ENCODE results near the gene KRT83.

KRT83 gene

GRCh38 chr12:52367876-52368275 lies 46.7 kb upstream of the KRT83 start:
- Histone ChIP-seq H3K36me3 (ENCODE audit: insufficient read depth) (no peaks in the 10 kb centered on the region), H3K4me1 (ENCODE audit: low read depth, poor library complexity, severe bottlenecking) (no peaks in the 10 kb centered on the region), H2AFZ (ENCODE audit: low read depth) (no peak overlapping the region), H3K4me2 (no peak overlapping the region), H3K27me3 (ENCODE audit: insufficient read depth, low read depth) (peaks cover 91% of the 10 kb centered on the region), H3K4me3 (IDR thresholded peaks at IDR 0.05; ENCODE audit: insufficient read depth, low read depth, low read length) (no peak overlapping the region), H4K20me1 (ENCODE audit: insufficient read depth) (no peaks in the 10 kb centered on the region), H3K27ac (no peak overlapping the region), H3K79me2 (ENCODE audit: insufficient read depth, low read depth) (no peaks in the 10 kb centered on the region), H3K9ac (no peak overlapping the region)
- TF ChIP-seq CTCF (conservative IDR thresholded peaks at IDR 0.05; ENCODE audit: low read depth, low read length), result no peak

DNA sequence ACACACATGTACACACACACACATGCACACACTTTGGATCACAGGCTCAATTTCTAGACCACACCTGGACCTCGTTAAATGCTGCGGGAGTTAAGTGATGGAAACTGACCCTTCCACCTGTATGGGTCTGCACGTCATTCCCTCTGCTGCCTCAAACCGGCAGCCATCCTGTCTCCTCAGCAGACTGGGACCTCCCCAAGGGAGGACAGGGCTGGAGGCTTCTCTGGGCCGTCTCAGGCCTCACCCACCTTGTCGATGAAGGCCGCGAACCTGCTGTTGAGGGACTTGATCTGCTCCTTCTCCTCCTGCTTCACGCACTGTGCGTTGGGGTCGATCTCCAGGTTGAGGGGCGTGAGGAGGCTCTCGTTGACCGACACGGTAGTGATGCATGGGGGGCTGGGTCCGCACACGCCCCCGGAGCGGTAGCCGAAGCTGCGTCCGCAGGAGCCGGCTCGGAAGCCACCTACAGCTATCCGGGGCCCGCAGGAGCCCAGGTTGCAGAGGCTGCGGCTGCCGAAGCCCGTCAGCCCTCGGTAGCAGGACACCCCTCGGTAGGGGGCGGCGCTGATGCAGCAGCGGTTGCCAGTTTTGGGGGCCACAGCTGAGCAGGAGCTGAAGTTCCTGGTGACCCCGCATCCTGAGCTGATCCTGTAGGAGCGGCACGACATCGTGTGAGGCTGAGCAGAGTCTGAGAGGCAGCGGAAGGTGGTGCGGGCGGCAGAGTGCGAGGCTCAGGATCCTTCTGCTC lies 45.7 kb upstream of the KRT83 start, which contains the start of gene KRT85:
Gene KRT85, minus strand, starts transcription at position 744 of the 748 bp plus-strand sequence. Its CDS starts 76 bp downstream, at position 668.
- TF ChIP-seq CTCF (conservative IDR thresholded peaks at IDR 0.05; ENCODE audit: low read depth, low read length), result no peak

GRCh38 chr12:52364901-52365489 lies 43.8 kb upstream of the KRT83 start:
- Histone ChIP-seq H2AFZ (ENCODE audit: low read depth) (no peak overlapping the region), H3K27ac (no peak overlapping the region), H3K27me3 (ENCODE audit: insufficient read depth, low read depth) (peaks cover 74% of the 10 kb centered on the region), H3K36me3 (ENCODE audit: insufficient read depth) (no peaks in the 10 kb centered on the region), H3K4me2 (no peak overlapping the region), H3K4me1 (ENCODE audit: low read depth, poor library complexity, severe bottlenecking) (no peaks in the 10 kb centered on the region), H4K20me1 (ENCODE audit: insufficient read depth) (no peaks in the 10 kb centered on the region), H3K4me3 (IDR thresholded peaks at IDR 0.05; ENCODE audit: insufficient read depth, low read depth, low read length) (no peak overlapping the region), H3K9ac (no peak overlapping the region), H3K79me2 (ENCODE audit: insufficient read depth, low read depth) (no peaks in the 10 kb centered on the region)
- TF ChIP-seq CTCF (conservative IDR thresholded peaks at IDR 0.05; ENCODE audit: low read depth, low read length), result no peak

More for the DNA sequence above, 45.7 kb upstream of the KRT83 start, which contains the start of gene KRT85:
- no peak within 1 kb of the TSS for H3K4me3 ChIP-seq (IDR thresholded peaks at IDR 0.05; ENCODE audit: insufficient read depth, low read depth, low read length)
- H3K27me3 ChIP-seq (ENCODE audit: insufficient read depth, low read depth), result peaks cover 89% of the 10 kb centered on the region
- no peaks in the 10 kb centered on the region for H3K36me3 ChIP-seq (ENCODE audit: insufficient read depth)
- no peaks in the 10 kb centered on the region for H4K20me1 ChIP-seq (ENCODE audit: insufficient read depth)
- no peaks in the 10 kb centered on the region for H3K79me2 ChIP-seq (ENCODE audit: insufficient read depth, low read depth)
- no peak within 1 kb of the TSS for H3K4me2 ChIP-seq
- no peak within 1 kb of the TSS for H3K27ac ChIP-seq
- H2AFZ ChIP-seq (ENCODE audit: low read depth), result no peak within 1 kb of the TSS
- H3K4me1 ChIP-seq (ENCODE audit: low read depth, poor library complexity, severe bottlenecking), result no peaks in the 10 kb centered on the region
- no peak within 1 kb of the TSS for H3K9ac ChIP-seq

GRCh38 chr12:52364061-52364460 lies 42.9 kb upstream of the KRT83 start:
- no peak overlapping the region for H2AFZ ChIP-seq (ENCODE audit: low read depth)
- H3K4me3 ChIP-seq (IDR thresholded peaks at IDR 0.05; ENCODE audit: insufficient read depth, low read depth, low read length), result no peak overlapping the region
- TF ChIP-seq CTCF (conservative IDR thresholded peaks at IDR 0.05; ENCODE audit: low read depth, low read length), result no peak
- H3K79me2 ChIP-seq (ENCODE audit: insufficient read depth, low read depth), result no peaks in the 10 kb centered on the region
- H3K27me3 ChIP-seq (ENCODE audit: insufficient read depth, low read depth), result peaks cover 64% of the 10 kb centered on the region
- H3K4me1 ChIP-seq (ENCODE audit: low read depth, poor library complexity, severe bottlenecking), result no peaks in the 10 kb centered on the region
- H3K9ac ChIP-seq, result no peak overlapping the region
- no peaks in the 10 kb centered on the region for H4K20me1 ChIP-seq (ENCODE audit: insufficient read depth)
- no peak overlapping the region for H3K27ac ChIP-seq
- no peak overlapping the region for H3K4me2 ChIP-seq
- H3K36me3 ChIP-seq (ENCODE audit: insufficient read depth), result no peaks in the 10 kb centered on the region

All from KMS-11 (cell line).